Neural cell (in vitro differentiated cells): Measurements from ENCODE around the gene SKP1. TPM values are rescaled to one million over a fixed set of nuclear protein-coding genes. Genes with fewer than 3 reads are reported as not detected.

ENCODE experiments used
- H2AFZ ChIP-seq: fragments of 200-600, 300-800 bp; sonication (generic), shearing (Covaris generic); 2 replicates; pipeline ENCODE4 v1.6.0; 2014; ENCODE audit warnings: low read depth, mild to moderate bottlenecking, antibody characterized with exemption, low read length, moderate library complexity
- H3F3A ChIP-seq: fragments of 200-600 bp; shearing (Covaris generic); 2 replicates; pipeline ENCODE4 v1.6.1; 2016; ENCODE audit warnings: mild to moderate bottlenecking, moderate library complexity, mixed read lengths, antibody characterized with exemption, low read length; ENCODE audit not compliant: insufficient read depth, poor library complexity, severe bottlenecking
- H3K27ac ChIP-seq: fragments of 200-600, 300-800 bp; sonication (generic), shearing (Covaris generic); 2 replicates; pipeline ENCODE4 v1.5.1; 2014; ENCODE audit warnings: mild to moderate bottlenecking, low read length, moderate library complexity
- H3K27me3 ChIP-seq: fragments of 300-800, 200-600 bp; sonication (generic), shearing (Covaris generic); 2 replicates; pipeline ENCODE4 v1.6.0; 2014; ENCODE audit warnings: mild to moderate bottlenecking, low read depth, low read length, moderate library complexity; ENCODE audit not compliant: insufficient read depth
- H3K36me3 ChIP-seq: fragments of 300-800, 200-600 bp; sonication (generic), shearing (Covaris generic); 2 replicates; pipeline ENCODE4 v1.5.1; 2014; ENCODE audit warnings: mild to moderate bottlenecking, antibody characterized with exemption, low read length, moderate library complexity; ENCODE audit not compliant: insufficient read depth
- H3K4me2 ChIP-seq: fragments of 300-800, 200-600 bp; sonication (generic), shearing (Covaris generic); 2 replicates; pipeline ENCODE4 v1.6.0; 2014; ENCODE audit warnings: mild to moderate bottlenecking, low read length
- H3K4me3 ChIP-seq: fragments of 300-800, 200-600 bp; sonication (generic), shearing (Covaris generic); 2 replicates; pipeline ENCODE4 v1.5.1; 2014; ENCODE audit warnings: mild to moderate bottlenecking, low read length, moderate library complexity
- H3K79me2 ChIP-seq: fragments of 200-600 bp; shearing (Covaris generic); replicated peaks from 2 replicates; pipeline ENCODE4 v1.6.0; 2014; ENCODE audit warnings: mild to moderate bottlenecking, low read length, moderate library complexity; ENCODE audit not compliant: insufficient read depth
- H3K9ac ChIP-seq: fragments of 300-800, 200-600 bp; sonication (generic), shearing (Covaris generic); 2 replicates; pipeline ENCODE4 v1.6.1; 2016; ENCODE audit warnings: mild to moderate bottlenecking, low read length, mixed read lengths
- H3K9me2 ChIP-seq: fragments of 200-600 bp; shearing (Covaris generic); 2 replicates; pipeline ENCODE4 v1.6.1; 2016; ENCODE audit warnings: mild to moderate bottlenecking, low read length, mixed read lengths; ENCODE audit not compliant: insufficient read depth
- H3K9me3 ChIP-seq: fragments of 200-600, 300-800 bp; sonication (generic), shearing (Covaris generic); 2 replicates; pipeline ENCODE4 v1.6.1; 2016; ENCODE audit warnings: mild to moderate bottlenecking, mixed run types, low read length, moderate library complexity, mixed read lengths
- H4K20me1 ChIP-seq: fragments of 200-600 bp; shearing (Covaris generic); 2 replicates; pipeline ENCODE4 v1.6.1; 2016; ENCODE audit warnings: mild to moderate bottlenecking, mixed run types; ENCODE audit not compliant: insufficient read depth
- EP300 ChIP-seq: fragments of 450-650 bp; conservative IDR thresholded peaks from 2 replicates; pipeline ENCODE4 v1.6.1; 2014; ENCODE audit warnings: antibody characterized with exemption, mild to moderate bottlenecking, moderate library complexity; ENCODE audit not compliant: poor library complexity, severe bottlenecking
- EZH2 ChIP-seq: fragments of 200-600, 300-800 bp; shearing (Covaris generic), sonication (generic); IDR thresholded peaks from 2 replicates; pipeline ENCODE4 v1.6.1; 2014; ENCODE audit warnings: antibody characterized with exemption, low read length, borderline replicate concordance, mild to moderate bottlenecking; ENCODE audit not compliant: insufficient read depth, poor library complexity, severe bottlenecking
- MXI1 ChIP-seq: fragments of 450-650 bp; conservative IDR thresholded peaks from 2 replicates; pipeline ENCODE4 v1.6.1; 2014; ENCODE audit warnings: antibody characterized with exemption, mild to moderate bottlenecking; ENCODE audit not compliant: poor library complexity, severe bottlenecking
- POLR2AphosphoS5 ChIP-seq: IDR thresholded peaks from 2 replicates; pipeline ENCODE4 v1.6.1; 2012
- RAD21 ChIP-seq: fragments of 450-650 bp; conservative IDR thresholded peaks from 2 replicates; pipeline ENCODE4 v1.6.1; 2014; ENCODE audit warnings: antibody characterized with exemption, mild to moderate bottlenecking, moderate library complexity
- SMC3 ChIP-seq: fragments of 450-650 bp; conservative IDR thresholded peaks from 2 replicates; pipeline ENCODE4 v1.6.1; 2014; ENCODE audit warnings: antibody characterized with exemption, mild to moderate bottlenecking, moderate library complexity; ENCODE audit not compliant: poor library complexity
- TAF1 ChIP-seq: IDR thresholded peaks from 2 replicates; pipeline ENCODE4 v1.6.1; 2012; ENCODE audit warnings: low read depth
- polyA plus RNA-seq: library from polyadenylated mRNA; depleted of rRNA; stranded (reverse); fragments of >200 nt; gene quantifications from 2 replicates; pipeline ENCODE4 v1.2.3, GENCODE V29; 2014
- TF ChIP-seq, protein P1 (sequence below): fragments of 450-650 bp; IDR thresholded peaks from 2 replicates; pipeline ENCODE4 v1.5.1; 2014; ENCODE audit warnings: antibody characterized with exemption, mild to moderate bottlenecking, moderate library complexity; ENCODE audit not compliant: poor library complexity, severe bottlenecking
- TF ChIP-seq, protein P2 (sequence below): IDR thresholded peaks from 2 replicates; pipeline ENCODE4 v1.6.1; 2012; ENCODE audit warnings: borderline replicate concordance

SKP1 gene
- polyA plus RNA-seq, 1 donor from 2014 or later, result 1,492 TPM

DNA sequence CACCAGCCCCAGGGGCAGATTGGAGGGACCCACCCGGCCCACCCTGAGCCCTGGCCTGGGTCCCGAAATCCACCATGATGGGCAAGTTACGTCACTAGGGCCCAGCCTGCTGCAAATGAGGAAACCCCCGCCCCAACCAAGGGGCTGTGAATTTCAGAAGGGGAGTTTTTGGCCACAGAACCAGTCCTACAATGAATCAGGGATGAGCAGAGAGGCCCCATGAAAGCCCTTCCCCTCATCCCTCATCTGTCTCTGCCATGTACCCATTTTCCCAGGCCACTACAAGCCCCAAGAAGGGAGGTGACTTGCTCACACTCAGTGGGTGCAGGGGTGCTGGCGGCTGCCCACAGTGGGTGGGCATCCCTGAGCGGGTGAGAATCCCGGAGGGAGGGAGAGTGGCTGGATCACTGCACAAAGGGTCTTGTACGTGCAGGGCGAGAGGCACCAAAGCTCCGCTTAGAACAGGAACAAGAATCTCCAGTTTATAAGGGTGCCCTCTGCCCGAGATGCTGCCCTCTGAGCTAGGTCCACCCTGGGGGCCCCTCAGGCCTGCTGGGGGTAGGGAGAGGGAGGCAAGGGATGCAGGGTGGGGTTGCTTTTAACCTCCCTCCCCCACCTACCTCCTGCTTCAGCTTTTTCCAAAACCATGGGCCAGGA, 72.6 kb downstream of the SKP1 start:
- no peaks in the 10 kb centered on the region for H3K79me2 ChIP-seq
- H2AFZ ChIP-seq, result no peak overlapping the region
- H3F3A ChIP-seq, result no peaks in the 10 kb centered on the region
- H3K9ac ChIP-seq, result no peak overlapping the region
- no peaks in the 10 kb centered on the region for H3K9me3 ChIP-seq
- no peak for TF ChIP-seq POLR2AphosphoS5
- TF ChIP-seq, protein P1, sequence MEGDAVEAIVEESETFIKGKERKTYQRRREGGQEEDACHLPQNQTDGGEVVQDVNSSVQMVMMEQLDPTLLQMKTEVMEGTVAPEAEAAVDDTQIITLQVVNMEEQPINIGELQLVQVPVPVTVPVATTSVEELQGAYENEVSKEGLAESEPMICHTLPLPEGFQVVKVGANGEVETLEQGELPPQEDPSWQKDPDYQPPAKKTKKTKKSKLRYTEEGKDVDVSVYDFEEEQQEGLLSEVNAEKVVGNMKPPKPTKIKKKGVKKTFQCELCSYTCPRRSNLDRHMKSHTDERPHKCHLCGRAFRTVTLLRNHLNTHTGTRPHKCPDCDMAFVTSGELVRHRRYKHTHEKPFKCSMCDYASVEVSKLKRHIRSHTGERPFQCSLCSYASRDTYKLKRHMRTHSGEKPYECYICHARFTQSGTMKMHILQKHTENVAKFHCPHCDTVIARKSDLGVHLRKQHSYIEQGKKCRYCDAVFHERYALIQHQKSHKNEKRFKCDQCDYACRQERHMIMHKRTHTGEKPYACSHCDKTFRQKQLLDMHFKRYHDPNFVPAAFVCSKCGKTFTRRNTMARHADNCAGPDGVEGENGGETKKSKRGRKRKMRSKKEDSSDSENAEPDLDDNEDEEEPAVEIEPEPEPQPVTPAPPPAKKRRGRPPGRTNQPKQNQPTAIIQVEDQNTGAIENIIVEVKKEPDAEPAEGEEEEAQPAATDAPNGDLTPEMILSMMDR, result no peak
- TF ChIP-seq MXI1, result no peak
- no peak for TF ChIP-seq RAD21
- no peak for TF ChIP-seq TAF1
- TF ChIP-seq SMC3, result no peak
- no peak for TF ChIP-seq EP300
- TF ChIP-seq, protein P2, sequence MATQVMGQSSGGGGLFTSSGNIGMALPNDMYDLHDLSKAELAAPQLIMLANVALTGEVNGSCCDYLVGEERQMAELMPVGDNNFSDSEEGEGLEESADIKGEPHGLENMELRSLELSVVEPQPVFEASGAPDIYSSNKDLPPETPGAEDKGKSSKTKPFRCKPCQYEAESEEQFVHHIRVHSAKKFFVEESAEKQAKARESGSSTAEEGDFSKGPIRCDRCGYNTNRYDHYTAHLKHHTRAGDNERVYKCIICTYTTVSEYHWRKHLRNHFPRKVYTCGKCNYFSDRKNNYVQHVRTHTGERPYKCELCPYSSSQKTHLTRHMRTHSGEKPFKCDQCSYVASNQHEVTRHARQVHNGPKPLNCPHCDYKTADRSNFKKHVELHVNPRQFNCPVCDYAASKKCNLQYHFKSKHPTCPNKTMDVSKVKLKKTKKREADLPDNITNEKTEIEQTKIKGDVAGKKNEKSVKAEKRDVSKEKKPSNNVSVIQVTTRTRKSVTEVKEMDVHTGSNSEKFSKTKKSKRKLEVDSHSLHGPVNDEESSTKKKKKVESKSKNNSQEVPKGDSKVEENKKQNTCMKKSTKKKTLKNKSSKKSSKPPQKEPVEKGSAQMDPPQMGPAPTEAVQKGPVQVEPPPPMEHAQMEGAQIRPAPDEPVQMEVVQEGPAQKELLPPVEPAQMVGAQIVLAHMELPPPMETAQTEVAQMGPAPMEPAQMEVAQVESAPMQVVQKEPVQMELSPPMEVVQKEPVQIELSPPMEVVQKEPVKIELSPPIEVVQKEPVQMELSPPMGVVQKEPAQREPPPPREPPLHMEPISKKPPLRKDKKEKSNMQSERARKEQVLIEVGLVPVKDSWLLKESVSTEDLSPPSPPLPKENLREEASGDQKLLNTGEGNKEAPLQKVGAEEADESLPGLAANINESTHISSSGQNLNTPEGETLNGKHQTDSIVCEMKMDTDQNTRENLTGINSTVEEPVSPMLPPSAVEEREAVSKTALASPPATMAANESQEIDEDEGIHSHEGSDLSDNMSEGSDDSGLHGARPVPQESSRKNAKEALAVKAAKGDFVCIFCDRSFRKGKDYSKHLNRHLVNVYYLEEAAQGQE, result no peak
- TF ChIP-seq EZH2, result no peak
- no peaks in the 10 kb centered on the region for H3K27me3 ChIP-seq
- H3K36me3 ChIP-seq, result no peaks in the 10 kb centered on the region
- H3K4me3 ChIP-seq, result no peak overlapping the region
- no peak overlapping the region for H3K4me2 ChIP-seq
- H3K27ac ChIP-seq, result no peak overlapping the region
- no peaks in the 10 kb centered on the region for H3K9me2 ChIP-seq
- no peaks in the 10 kb centered on the region for H4K20me1 ChIP-seq

DNA sequence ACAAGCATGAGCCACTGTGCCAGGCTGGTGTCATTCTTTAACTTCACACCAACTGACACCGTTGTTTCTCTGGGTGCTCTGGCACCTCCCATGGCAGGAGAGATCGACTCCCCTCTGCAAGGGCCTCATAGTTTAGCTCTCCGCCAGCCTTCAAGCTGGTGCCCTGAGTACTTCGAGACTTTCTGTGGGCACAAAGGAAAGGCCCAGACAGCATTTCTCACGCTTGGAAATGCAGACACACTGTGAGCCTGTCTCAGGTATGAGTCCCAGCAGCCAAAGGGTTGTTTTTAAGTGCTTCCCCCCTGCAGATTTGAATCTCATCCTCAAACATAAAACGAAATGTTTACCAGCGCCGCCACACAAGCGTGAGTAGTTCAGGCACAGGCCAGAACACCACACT, 73.4 kb downstream of the SKP1 start:
- Histone ChIP-seq H3K9me3 (no peaks in the 10 kb centered on the region), H3K4me2 (no peak overlapping the region), H3K9ac (no peak overlapping the region), H3K27me3 (no peaks in the 10 kb centered on the region), H2AFZ (no peak overlapping the region), H3K9me2 (no peaks in the 10 kb centered on the region), H4K20me1 (no peaks in the 10 kb centered on the region), H3F3A (no peaks in the 10 kb centered on the region), H3K79me2 (no peaks in the 10 kb centered on the region), H3K4me3 (no peak overlapping the region), H3K27ac (no peak overlapping the region), H3K36me3 (no peaks in the 10 kb centered on the region)
- TF ChIP-seq POLR2AphosphoS5 (no peak), MXI1 (no peak), TAF1 (no peak), EZH2 (no peak), EP300 (no peak), SMC3 (no peak), RAD21 (no peak)
- TF ChIP-seq, protein P1, result no peak
- TF ChIP-seq, protein P2, result no peak
